OCI-LY1 (cell line): ENCODE data around the gene P2RY4.
"Not testable (repeated sequence)": the region's sequence is repeated elsewhere in the genome, so short reads cannot be mapped to it uniquely, and the experiment has no call there.

ENCODE experiments used
- EZH2 ChIP-seq: fragments of 200-600 bp; sonication (generic), shearing (Covaris generic); IDR thresholded peaks from 2 replicates; pipeline ENCODE4 v1.8.0; 2017; ENCODE audit warnings: borderline replicate concordance, mixed run types, mild to moderate bottlenecking, antibody characterized with exemption, low read length, moderate library complexity, mixed read lengths
- TF ChIP-seq, protein P1 (sequence below): fragments of 200-600 bp; sonication (generic), shearing (Covaris generic); IDR thresholded peaks from 2 replicates; pipeline ENCODE4 v1.5.1; 2017; ENCODE audit warnings: mild to moderate bottlenecking, antibody characterized with exemption, low read length, moderate library complexity, mixed read lengths

DNA sequence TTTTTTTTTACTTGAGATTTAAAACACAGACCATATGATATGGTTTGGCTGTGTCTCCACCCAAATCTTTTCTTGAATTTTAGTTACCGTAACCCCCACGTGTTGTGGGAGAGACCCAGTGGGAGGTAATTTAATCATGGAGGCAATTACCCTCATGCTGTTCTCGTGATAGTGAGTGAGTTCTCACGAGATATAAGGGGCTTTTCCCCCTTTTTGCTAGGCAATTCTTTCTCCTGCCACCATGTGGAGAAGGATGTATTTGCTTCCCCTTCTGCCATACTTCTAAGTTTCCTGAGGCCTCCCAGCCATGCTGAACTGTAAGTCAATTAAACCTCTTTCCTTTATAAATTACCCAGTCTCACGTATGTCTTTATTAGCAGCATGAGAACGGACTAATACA, 50.4 kb downstream of the P2RY4 start:
- TF ChIP-seq, protein P1, sequence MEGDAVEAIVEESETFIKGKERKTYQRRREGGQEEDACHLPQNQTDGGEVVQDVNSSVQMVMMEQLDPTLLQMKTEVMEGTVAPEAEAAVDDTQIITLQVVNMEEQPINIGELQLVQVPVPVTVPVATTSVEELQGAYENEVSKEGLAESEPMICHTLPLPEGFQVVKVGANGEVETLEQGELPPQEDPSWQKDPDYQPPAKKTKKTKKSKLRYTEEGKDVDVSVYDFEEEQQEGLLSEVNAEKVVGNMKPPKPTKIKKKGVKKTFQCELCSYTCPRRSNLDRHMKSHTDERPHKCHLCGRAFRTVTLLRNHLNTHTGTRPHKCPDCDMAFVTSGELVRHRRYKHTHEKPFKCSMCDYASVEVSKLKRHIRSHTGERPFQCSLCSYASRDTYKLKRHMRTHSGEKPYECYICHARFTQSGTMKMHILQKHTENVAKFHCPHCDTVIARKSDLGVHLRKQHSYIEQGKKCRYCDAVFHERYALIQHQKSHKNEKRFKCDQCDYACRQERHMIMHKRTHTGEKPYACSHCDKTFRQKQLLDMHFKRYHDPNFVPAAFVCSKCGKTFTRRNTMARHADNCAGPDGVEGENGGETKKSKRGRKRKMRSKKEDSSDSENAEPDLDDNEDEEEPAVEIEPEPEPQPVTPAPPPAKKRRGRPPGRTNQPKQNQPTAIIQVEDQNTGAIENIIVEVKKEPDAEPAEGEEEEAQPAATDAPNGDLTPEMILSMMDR = not testable (repeated sequence)
- not testable (repeated sequence) for TF ChIP-seq EZH2
